Measurements from ENCODE around the gene NPRL2.

NPRL2 gene

GRCh38 chr3:50303013-50303815, 47.4 kb downstream of the NPRL2 start, which contains the start of gene HYAL1:
Gene HYAL1 (minus strand): TSS chr3:50303574. CDS start chr3:50302956, 618 bp downstream.
- DNase-seq = no peak

- no peak for DNase-seq
Measured at GRCh38 chr3:50302095-50303012, 48.2 kb downstream of the NPRL2 start.

GRCh38 chr3:50300681-50301254, 49.8 kb downstream of the NPRL2 start:
- no peak for DNase-seq

- DNase-seq = peak in 1 of 2 experiments; percentile 59
Measured at GRCh38 chr3:50299929-50300680, 50.5 kb downstream of the NPRL2 start.

- DNase-seq = no peak
Measured at GRCh38 chr3:50299638-50299928, 51.0 kb downstream of the NPRL2 start.

- DNase-seq = peak; percentile 95 to 97
Measured at GRCh38 chr3:50298836-50299637, 51.5 kb downstream of the NPRL2 start, which contains the start of the genes HYAL3 and NAA80. Gene HYAL3 (minus strand): TSS chr3:50299405. CDS start chr3:50295602, 3,803 bp downstream. Gene NAA80 (minus strand): TSS chr3:50299405. CDS start chr3:50297463, 1,942 bp downstream.

- DNase-seq = no peak
Measured at GRCh38 chr3:50297896-50298725, 52.5 kb downstream of the NPRL2 start.

GRCh38 chr3:50297384-50297775, 53.2 kb downstream of the NPRL2 start:
- DNase-seq = no peak

Data from NCI-H446 (cell line).